ENCODE measurements around the gene CD40.
A peak's percentile ranks its signal among the peaks of the same experiment; 100 is the strongest.

CD40 gene

GRCh38 chr20:46123482-46124245 lies 5.5 kb downstream of the CD40 start:
- DNase-seq: no peak

- DNase-seq: no peak
Observed at GRCh38 chr20:46126440-46127056, 8.4 kb downstream of the CD40 start.

- no peak for DNase-seq
Observed at GRCh38 chr20:46127396-46128010, 9.4 kb downstream of the CD40 start.

- no peak for DNase-seq
Observed at GRCh38 chr20:46128310-46129151, 10.4 kb downstream of the CD40 start.

GRCh38 chr20:46129955-46130481 lies 11.9 kb downstream of the CD40 start:
- DNase-seq: no peak

- DNase-seq: no peak
Observed at GRCh38 chr20:46130534-46130933, 12.4 kb downstream of the CD40 start.

GRCh38 chr20:46131396-46131795 lies 13.3 kb downstream of the CD40 start:
- no peak for DNase-seq

GRCh38 chr20:46132705-46133120 lies 14.6 kb downstream of the CD40 start:
- peak; percentile 37 for DNase-seq

- DNase-seq: no peak
Observed at GRCh38 chr20:46133886-46134654, 16.0 kb downstream of the CD40 start.

GRCh38 chr20:46134716-46135115 lies 16.6 kb downstream of the CD40 start:
- no peak for DNase-seq

- no peak for DNase-seq
Observed at GRCh38 chr20:46135856-46136633, 17.9 kb downstream of the CD40 start.

GRCh38 chr20:46137816-46138215 lies 19.7 kb downstream of the CD40 start:
- DNase-seq: no peak

- no peak for DNase-seq
Observed at GRCh38 chr20:46139266-46139889, 21.3 kb downstream of the CD40 start.

GRCh38 chr20:46139908-46140482 lies 21.9 kb downstream of the CD40 start:
- no peak for DNase-seq

GRCh38 chr20:46142124-46142523 lies 24.0 kb downstream of the CD40 start:
- no peak for DNase-seq

GRCh38 chr20:46144432-46145025 lies 26.4 kb downstream of the CD40 start:
- DNase-seq: no peak

GRCh38 chr20:46145713-46146112 lies 27.6 kb downstream of the CD40 start:
- DNase-seq: no peak

- DNase-seq: no peak
Observed at GRCh38 chr20:46148313-46149208, 30.4 kb downstream of the CD40 start.

- no peak for DNase-seq
Observed at GRCh38 chr20:46150943-46151342, 32.8 kb downstream of the CD40 start.

Data from NK-92 treated with Interleukin-12 subunit alpha and Interleukin-12 subunit beta, amount 100 ng/mL, for 24 hours (cell line).